OCI-LY3 (cell line): ENCODE measurements around the gene GLCE.

Source experiments
- H2AFZ ChIP-seq: fragments of 200-600, 300-600 bp; shearing (Covaris generic); 2 replicates; pipeline ENCODE4 v1.6.0; 2014; ENCODE audit warnings: antibody characterized with exemption, low read depth, low read length
- H3K27ac ChIP-seq: fragments of 200-600, 300-600 bp; sonication (generic); 2 replicates; pipeline ENCODE4 v1.5.1; 2014; ENCODE audit warnings: mild to moderate bottlenecking, low read length, moderate library complexity, mixed read lengths
- H3K27me3 ChIP-seq: fragments of 200-600, 300-600 bp; sonication (generic); 2 replicates; pipeline ENCODE4 v1.6.1; 2014; ENCODE audit warnings: low read depth, low read length, mixed read lengths
- H3K36me3 ChIP-seq: fragments of 200-600, 300-600 bp; sonication (generic); replicated peaks from 2 replicates; pipeline ENCODE3; 2014; ENCODE audit warnings: low read depth, low read length, mixed read lengths
- H3K4me1 ChIP-seq: fragments of 300-600, 200-600 bp; sonication (generic); 2 replicates; pipeline ENCODE4 v1.6.1; 2014; ENCODE audit warnings: low read length, mixed read lengths
- H3K4me2 ChIP-seq: fragments of 200-600, 300-600 bp; sonication (generic); 2 replicates; pipeline ENCODE4 v1.6.1; 2014; ENCODE audit warnings: low read length, mixed read lengths
- H3K4me3 ChIP-seq: fragments of 300-600, 200-600 bp; sonication (generic); 2 replicates; pipeline ENCODE4 v1.5.1; 2014; ENCODE audit warnings: antibody characterized with exemption, mild to moderate bottlenecking, low read length, moderate library complexity
- H3K79me2 ChIP-seq: fragments of 300-600, 200-600 bp; shearing (Covaris generic); 2 replicates; pipeline ENCODE4 v1.6.1; 2014; ENCODE audit warnings: mild to moderate bottlenecking, low read length, mixed read lengths
- H3K9ac ChIP-seq: fragments of 300-600, 200-600 bp; shearing (Covaris generic); 2 replicates; pipeline ENCODE4 v1.6.0; 2014; ENCODE audit warnings: mild to moderate bottlenecking, low read length, moderate library complexity
- H3K9me3 ChIP-seq: fragments of 200-600, 300-600 bp; shearing (Covaris generic); 2 replicates; pipeline ENCODE4 v1.6.1; 2014; ENCODE audit warnings: low read length, mixed read lengths; ENCODE audit not compliant: insufficient read depth
- H4K20me1 ChIP-seq: fragments of 200-600, 300-600 bp; sonication (generic); 2 replicates; pipeline ENCODE4 v1.6.1; 2016; ENCODE audit warnings: low read length, mixed read lengths; ENCODE audit not compliant: insufficient read depth
- EZH2phosphoT487 ChIP-seq: fragments of 200-600 bp; shearing (Covaris generic); IDR thresholded peaks from 2 replicates; pipeline ENCODE4 v1.6.1; 2018; ENCODE audit warnings: antibody characterized with exemption, mixed run types, low read depth
- TF ChIP-seq, protein P1 (sequence below): fragments of 200-600, 300-600 bp; sonication (generic); IDR thresholded peaks from 2 replicates; pipeline ENCODE4 v1.5.1; 2014; ENCODE audit warnings: antibody characterized with exemption, low read length, low read depth

GLCE gene

GRCh38 chr15:69282104-69282743 lies 121.8 kb downstream of the GLCE start:
- no peak overlapping the region for H3K27ac ChIP-seq
- no peak overlapping the region for H3K4me3 ChIP-seq
- no peaks in the 10 kb centered on the region for H3K9me3 ChIP-seq
- no peak overlapping the region for H3K9ac ChIP-seq
- TF ChIP-seq, protein P1, sequence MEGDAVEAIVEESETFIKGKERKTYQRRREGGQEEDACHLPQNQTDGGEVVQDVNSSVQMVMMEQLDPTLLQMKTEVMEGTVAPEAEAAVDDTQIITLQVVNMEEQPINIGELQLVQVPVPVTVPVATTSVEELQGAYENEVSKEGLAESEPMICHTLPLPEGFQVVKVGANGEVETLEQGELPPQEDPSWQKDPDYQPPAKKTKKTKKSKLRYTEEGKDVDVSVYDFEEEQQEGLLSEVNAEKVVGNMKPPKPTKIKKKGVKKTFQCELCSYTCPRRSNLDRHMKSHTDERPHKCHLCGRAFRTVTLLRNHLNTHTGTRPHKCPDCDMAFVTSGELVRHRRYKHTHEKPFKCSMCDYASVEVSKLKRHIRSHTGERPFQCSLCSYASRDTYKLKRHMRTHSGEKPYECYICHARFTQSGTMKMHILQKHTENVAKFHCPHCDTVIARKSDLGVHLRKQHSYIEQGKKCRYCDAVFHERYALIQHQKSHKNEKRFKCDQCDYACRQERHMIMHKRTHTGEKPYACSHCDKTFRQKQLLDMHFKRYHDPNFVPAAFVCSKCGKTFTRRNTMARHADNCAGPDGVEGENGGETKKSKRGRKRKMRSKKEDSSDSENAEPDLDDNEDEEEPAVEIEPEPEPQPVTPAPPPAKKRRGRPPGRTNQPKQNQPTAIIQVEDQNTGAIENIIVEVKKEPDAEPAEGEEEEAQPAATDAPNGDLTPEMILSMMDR: no peak
- TF ChIP-seq EZH2phosphoT487: no peak
- no peaks in the 10 kb centered on the region for H3K27me3 ChIP-seq
- H3K79me2 ChIP-seq: no peaks in the 10 kb centered on the region
- H3K36me3 ChIP-seq: no peaks in the 10 kb centered on the region
- no peaks in the 10 kb centered on the region for H4K20me1 ChIP-seq
- H3K4me1 ChIP-seq: no peaks in the 10 kb centered on the region
- no peak overlapping the region for H3K4me2 ChIP-seq
- H2AFZ ChIP-seq: no peak overlapping the region

GRCh38 chr15:69285834-69286233 lies 125.4 kb downstream of the GLCE start:
- H3K27ac ChIP-seq: no peak overlapping the region
- H3K9me3 ChIP-seq: no peaks in the 10 kb centered on the region
- H3K9ac ChIP-seq: no peak overlapping the region
- H3K79me2 ChIP-seq: no peaks in the 10 kb centered on the region
- H3K27me3 ChIP-seq: no peaks in the 10 kb centered on the region
- H3K4me3 ChIP-seq: no peak overlapping the region
- no peak overlapping the region for H3K4me2 ChIP-seq
- TF ChIP-seq, protein P1: no peak
- TF ChIP-seq EZH2phosphoT487: no peak
- H2AFZ ChIP-seq: no peak overlapping the region
- no peaks in the 10 kb centered on the region for H3K36me3 ChIP-seq
- H3K4me1 ChIP-seq: no peaks in the 10 kb centered on the region
- H4K20me1 ChIP-seq: no peaks in the 10 kb centered on the region

DNA sequence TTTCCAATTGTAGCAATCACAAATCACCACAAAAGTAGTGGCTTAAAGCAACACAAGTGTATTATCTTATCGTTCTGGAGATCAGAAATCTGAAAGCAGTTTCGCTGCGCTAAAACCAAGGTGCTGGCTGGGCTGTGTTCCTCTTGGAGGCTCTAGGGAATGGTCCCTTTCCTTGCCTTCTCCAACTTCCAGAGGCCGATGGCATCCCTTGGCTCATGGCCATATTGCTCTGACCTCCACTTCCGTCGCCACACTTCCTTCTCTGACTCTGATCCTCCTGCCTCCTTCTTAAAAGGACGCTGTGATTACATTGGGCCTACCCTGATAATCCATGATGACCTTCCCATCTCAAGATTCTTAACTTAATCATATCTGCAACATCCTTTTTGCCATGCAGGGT lies 127.6 kb downstream of the GLCE start:
- TF ChIP-seq, protein P1: no peak
- TF ChIP-seq EZH2phosphoT487: no peak
- H3K4me2 ChIP-seq: no peak overlapping the region
- no peaks in the 10 kb centered on the region for H4K20me1 ChIP-seq
- no peak overlapping the region for H3K9ac ChIP-seq
- H3K9me3 ChIP-seq: no peaks in the 10 kb centered on the region
- no peak overlapping the region for H2AFZ ChIP-seq
- H3K79me2 ChIP-seq: no peaks in the 10 kb centered on the region
- no peak overlapping the region for H3K4me3 ChIP-seq
- no peaks in the 10 kb centered on the region for H3K36me3 ChIP-seq
- H3K27me3 ChIP-seq: no peaks in the 10 kb centered on the region
- H3K4me1 ChIP-seq: no peaks in the 10 kb centered on the region
- H3K27ac ChIP-seq: no peak overlapping the region

DNA sequence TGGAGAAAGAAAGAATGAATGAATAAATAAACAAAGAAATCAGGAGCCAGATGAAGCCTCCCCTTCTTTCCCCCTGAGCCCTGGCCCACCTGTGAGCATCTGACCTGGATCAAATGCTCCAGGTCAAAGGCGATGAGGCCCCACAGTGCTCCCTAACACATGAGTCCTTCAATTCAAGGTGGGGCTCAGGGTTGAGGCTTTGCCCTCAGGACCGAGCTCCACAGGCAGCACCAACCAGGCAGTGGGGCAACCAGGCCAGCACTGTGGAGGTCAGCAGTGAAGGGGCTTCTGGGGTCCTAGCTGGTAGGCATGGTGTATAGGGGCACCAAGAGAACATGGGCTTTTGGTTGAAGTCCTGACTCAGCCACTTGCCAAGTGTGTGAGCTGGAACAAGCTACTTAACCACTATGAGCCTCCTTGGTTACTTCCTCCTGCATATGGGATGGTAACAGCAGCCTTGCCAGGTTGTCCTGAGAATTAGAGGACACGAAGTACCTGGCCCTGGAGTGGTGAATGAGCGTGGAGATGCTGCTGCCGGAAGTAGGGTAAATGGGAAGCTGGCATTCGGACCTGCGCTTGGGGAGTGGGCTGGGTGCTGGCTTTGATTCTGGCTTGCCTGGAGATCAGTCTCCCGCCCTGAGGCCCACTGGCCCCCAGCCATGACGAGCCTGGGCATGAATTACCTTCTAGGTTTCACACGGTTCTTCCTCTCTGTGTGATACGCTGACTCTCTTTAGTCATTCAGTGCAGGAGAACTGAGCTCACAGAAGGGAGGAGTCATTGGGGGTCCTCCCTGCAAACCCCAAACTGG lies 128.3 kb downstream of the GLCE start:
- TF ChIP-seq EZH2phosphoT487: no peak
- TF ChIP-seq, protein P1: no peak
- no peaks in the 10 kb centered on the region for H3K27me3 ChIP-seq
- no peaks in the 10 kb centered on the region for H3K9me3 ChIP-seq
- H4K20me1 ChIP-seq: no peaks in the 10 kb centered on the region
- no peaks in the 10 kb centered on the region for H3K79me2 ChIP-seq
- no peaks in the 10 kb centered on the region for H3K36me3 ChIP-seq
- no peak overlapping the region for H3K4me2 ChIP-seq
- no peak overlapping the region for H3K9ac ChIP-seq
- no peak overlapping the region for H3K27ac ChIP-seq
- no peak overlapping the region for H3K4me3 ChIP-seq
- H3K4me1 ChIP-seq: no peaks in the 10 kb centered on the region
- H2AFZ ChIP-seq: no peak overlapping the region
